HUDEP-2 (cell line): ENCODE measurements around the gene MLLT6.

ENCODE experiments used
- DNase-seq, 76 experiments: peaks; one replicate each; lab custom pipeline; 2025; ENCODE audit not compliant: unreplicated experiment in 76 of 76; lab: John Stamatoyannopoulos, UW

MLLT6 gene

DNA sequence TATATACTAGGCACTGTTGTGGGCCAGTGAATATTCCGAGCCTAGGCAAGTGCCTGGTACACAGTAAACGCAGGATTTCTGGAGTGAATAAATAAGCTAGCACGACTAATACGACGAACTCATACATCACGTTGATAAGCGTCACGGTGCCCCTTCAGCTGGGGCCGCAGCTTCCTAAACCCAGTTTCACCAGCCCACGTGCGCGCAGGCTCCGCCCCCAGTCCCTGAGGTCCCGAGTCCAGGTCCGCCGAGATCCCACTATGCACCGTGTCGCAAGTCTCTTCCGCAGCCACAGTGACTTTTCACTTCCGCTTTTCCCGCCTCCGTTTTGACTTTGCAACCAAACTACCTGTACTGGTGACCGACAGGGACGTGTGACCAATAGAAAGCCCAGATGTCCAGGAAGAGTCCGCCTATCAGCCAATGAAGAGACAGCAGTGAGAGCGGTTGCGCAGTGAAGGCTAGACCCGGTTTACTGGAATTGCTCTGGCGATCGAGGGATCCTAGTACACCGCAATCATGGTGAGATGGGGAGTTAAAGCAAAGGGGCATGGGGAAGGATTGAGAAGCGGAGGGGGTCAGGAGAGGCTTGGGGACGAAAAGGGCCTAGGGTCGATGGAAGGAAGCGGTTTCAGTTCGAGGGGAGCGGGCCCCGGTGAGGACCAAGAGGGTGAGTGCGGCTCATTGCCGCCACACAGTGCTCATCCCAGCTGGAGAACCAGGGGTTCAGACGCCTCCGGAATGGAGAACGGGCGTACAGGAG, 47.4 kb downstream of the MLLT6 start, which contains the start of gene PSMB3:
Gene PSMB3 (plus strand): TSS at position 434 of the 763 bp plus-strand sequence. CDS start 86 bp downstream, at position 520.
- peak in 75 of 76 experiments; percentile 68 to 99 (median 97) for DNase-seq

DNA sequence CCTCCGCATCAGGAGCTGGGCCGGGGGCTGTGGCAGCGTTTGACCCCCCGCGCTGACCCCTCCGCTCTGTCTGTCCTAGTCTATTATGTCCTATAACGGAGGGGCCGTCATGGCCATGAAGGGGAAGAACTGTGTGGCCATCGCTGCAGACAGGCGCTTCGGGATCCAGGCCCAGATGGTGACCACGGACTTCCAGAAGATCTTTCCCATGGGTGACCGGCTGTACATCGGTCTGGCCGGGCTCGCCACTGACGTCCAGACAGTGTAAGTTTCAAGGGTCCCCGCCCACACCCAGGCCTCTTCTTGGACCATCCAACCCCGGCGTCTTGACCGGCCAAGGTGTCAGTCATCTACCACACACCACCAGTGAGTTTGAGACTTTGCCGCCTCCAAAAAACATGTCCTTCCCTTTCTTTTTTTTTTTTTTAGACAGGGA, 48.0 kb downstream of the MLLT6 start:
- no peak for DNase-seq

DNA sequence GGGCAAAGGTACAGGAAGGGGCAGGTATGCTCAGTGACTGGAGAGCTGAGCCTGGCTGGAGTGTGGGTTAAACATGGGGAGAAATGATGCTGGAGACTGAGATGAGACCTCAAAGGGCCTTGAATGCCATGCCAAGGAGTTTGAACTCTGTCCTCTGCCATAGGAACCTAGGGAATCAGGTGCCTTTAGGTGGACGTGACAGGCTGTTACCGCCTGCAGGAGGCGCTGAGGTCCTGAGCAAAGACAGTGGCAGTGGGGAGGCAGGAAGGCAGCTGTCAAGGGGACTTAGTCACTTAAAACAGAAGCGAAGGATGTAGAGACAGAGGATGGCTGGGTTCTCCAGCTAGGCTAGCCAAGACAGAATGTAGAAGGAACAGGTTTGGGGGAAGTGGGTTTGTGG, 56.5 kb downstream of the MLLT6 start:
- DNase-seq = peak in 25 of 76 experiments; percentile 4 to 49 (median 16)

- no peak for DNase-seq
These were observed 57.2 kb downstream of the MLLT6 start for GRCh38 chr17:38762231-38762630.

GRCh38 chr17:38766341-38766740, 61.3 kb downstream of the MLLT6 start:
- no peak for DNase-seq

- no peak for DNase-seq
These were observed 63.3 kb downstream of the MLLT6 start for GRCh38 chr17:38768417-38768816.

DNA sequence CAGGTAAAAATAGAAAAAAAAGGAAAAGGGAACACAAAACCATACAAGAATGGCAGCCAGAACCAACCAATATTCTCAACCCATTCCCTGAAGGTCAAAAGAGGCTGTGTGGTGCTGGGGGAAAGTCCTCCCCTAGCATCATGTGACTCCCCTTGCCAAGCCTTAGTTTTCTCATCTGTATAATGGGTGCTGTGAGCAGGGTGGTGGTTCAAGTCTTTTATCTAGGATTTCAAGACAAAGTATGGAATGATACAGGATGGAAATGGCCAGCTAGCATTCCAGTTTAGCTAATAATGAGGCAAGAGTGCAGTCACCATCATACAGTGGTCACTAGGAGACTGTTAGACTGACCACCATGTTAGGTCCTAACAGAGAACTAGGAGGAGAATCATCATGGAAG, 68.2 kb downstream of the MLLT6 start:
- no peak for DNase-seq

DNA sequence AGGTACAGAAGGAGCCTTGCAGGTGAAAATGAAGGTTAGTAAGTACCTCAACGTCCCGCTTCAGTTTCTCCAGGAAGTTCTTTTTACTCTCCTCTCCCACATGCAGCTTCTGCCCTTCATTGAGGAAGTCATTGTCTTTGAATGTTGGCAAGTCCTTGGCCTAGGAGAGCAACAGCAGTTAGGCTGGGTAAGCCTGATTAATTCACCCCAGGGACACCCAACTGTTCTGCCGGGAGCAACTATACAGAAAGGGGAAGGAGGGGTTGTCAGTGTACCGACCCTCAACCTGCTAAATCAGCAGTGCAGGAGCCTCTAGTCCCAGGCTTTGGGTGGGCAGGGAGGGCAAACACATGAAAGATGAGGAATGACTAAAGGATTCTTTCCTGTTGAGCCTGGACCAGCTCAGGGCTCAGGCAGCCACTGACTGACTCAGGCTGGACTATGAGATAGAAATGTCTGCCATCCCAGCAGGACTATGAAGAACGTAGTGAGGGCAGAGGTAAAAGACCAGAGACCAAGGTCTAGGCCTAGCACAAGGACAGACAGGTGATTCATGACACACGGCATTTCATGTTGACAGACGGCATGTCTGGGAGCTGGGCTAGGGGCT, 72.7 kb downstream of the MLLT6 start:
- no peak for DNase-seq
